Renal pelvis (tissue), 4 donors: ENCODE results near the gene IGFL2. TPM values are rescaled to one million over a fixed set of nuclear protein-coding genes. Genes with fewer than 3 reads are reported as not detected.
"Not testable (repeated sequence)": the region's sequence is repeated elsewhere in the genome, so short reads cannot be mapped to it uniquely, and the experiment has no call there.

ENCODE experiments used
- DNase-seq: peaks from one replicate; pipeline ENCODE4 v3.0.0-alpha.2; 2013
- polyA plus RNA-seq, 3 donors: library from polyadenylated mRNA; unstranded; fragments of 120-200 nt; gene quantifications; one replicate each; pipeline ENCODE4 v1.2.1, GENCODE V29; 2013; ENCODE audit not compliant: insufficient read length in 3 of 3

IGFL2 gene
- polyA plus RNA-seq, 3 donors, result 0.12 to 0.18 TPM; not detected in 1

- no peak for DNase-seq
These were observed 6.6 kb upstream of the IGFL2 start for GRCh38 chr19:46141421-46141820.

- DNase-seq, result no peak
These were observed 5.7 kb upstream of the IGFL2 start for GRCh38 chr19:46142294-46142693.

GRCh38 chr19:46144756-46145155, 3.3 kb upstream of the IGFL2 start:
- DNase-seq, result no peak

- DNase-seq, result no peak
These were observed 785 bp upstream of the IGFL2 start for GRCh38 chr19:46147166-46147740.

GRCh38 chr19:46150606-46151005, 2.6 kb downstream of the IGFL2 start:
- DNase-seq, result no peak

GRCh38 chr19:46155237-46155636, 7.2 kb downstream of the IGFL2 start:
- no peak for DNase-seq

GRCh38 chr19:46159418-46160232, 11.6 kb downstream of the IGFL2 start:
- DNase-seq, result no peak

GRCh38 chr19:46160233-46160775, 12.3 kb downstream of the IGFL2 start:
- no peak for DNase-seq

GRCh38 chr19:46161642-46162257, 13.7 kb downstream of the IGFL2 start:
- not testable (repeated sequence) for DNase-seq

- DNase-seq, result no peak
These were observed 14.7 kb downstream of the IGFL2 start for GRCh38 chr19:46162731-46163130.

- no peak for DNase-seq
These were observed 25.9 kb downstream of the IGFL2 start for GRCh38 chr19:46173886-46174480.

- DNase-seq, result no peak
These were observed 28.2 kb downstream of the IGFL2 start for GRCh38 chr19:46176116-46176860.

- no peak for DNase-seq
These were observed 31.2 kb downstream of the IGFL2 start for GRCh38 chr19:46179076-46179759.

GRCh38 chr19:46180701-46181387, 32.8 kb downstream of the IGFL2 start:
- no peak for DNase-seq

GRCh38 chr19:46181388-46181779, 33.3 kb downstream of the IGFL2 start:
- DNase-seq, result no peak

GRCh38 chr19:46182476-46182875, 34.4 kb downstream of the IGFL2 start:
- DNase-seq, result no peak

GRCh38 chr19:46184775-46185710, 37.0 kb downstream of the IGFL2 start:
- not testable (repeated sequence) for DNase-seq

GRCh38 chr19:46186101-46186716, 38.2 kb downstream of the IGFL2 start:
- DNase-seq, result no peak

GRCh38 chr19:46186717-46187101, 38.7 kb downstream of the IGFL2 start:
- no peak for DNase-seq
